DND-41 (cell line): ENCODE results near the gene POLH.

ENCODE experiments used
- ATAC-seq: fragments of 200-7000 bp; cut with Tn5 transposase; 3 replicates; pipeline ENCODE4 v1.9.1; 2021; ENCODE audit warnings: low read depth; ENCODE audit not compliant: insufficient read depth
- DNase-seq: peaks from one replicate; pipeline ENCODE4 v3.0.0-alpha.2; 2020
- H2AFZ ChIP-seq: 2 replicates; pipeline ENCODE4 v1.6.0; 2012; ENCODE audit warnings: low read depth, low read length
- H3K27ac ChIP-seq: 2 replicates; pipeline ENCODE4 v1.5.1; 2012; ENCODE audit warnings: low read length, inconsistent platforms
- H3K27me3 ChIP-seq: fragments of 200-600 bp; sonication (generic); 2 replicates; pipeline ENCODE4 v1.6.0; 2012; ENCODE audit warnings: low read length, mild to moderate bottlenecking, inconsistent platforms; ENCODE audit not compliant: insufficient read depth, poor library complexity
- H3K36me3 ChIP-seq: 2 replicates; pipeline ENCODE4 v1.5.1; 2012; ENCODE audit warnings: low read length, inconsistent platforms; ENCODE audit not compliant: insufficient read depth
- H3K4me1 ChIP-seq: 2 replicates; pipeline ENCODE4 v1.5.1; 2012; ENCODE audit warnings: mild to moderate bottlenecking, low read length; ENCODE audit not compliant: insufficient read depth
- H3K4me2 ChIP-seq: 2 replicates; pipeline ENCODE4 v1.6.0; 2012; ENCODE audit warnings: mild to moderate bottlenecking, moderate library complexity, low read length, inconsistent platforms; ENCODE audit not compliant: insufficient read depth
- H3K4me3 ChIP-seq, 2 experiments: fragments of 200-600 bp in 1 of 2; shearing (Covaris generic) in 1 of 2; 2 replicates each; pipeline ENCODE4 v1.5.1; 2012 to 2016; ENCODE audit warnings: inconsistent platforms in 2 of 2, low read length in 2 of 2, mild to moderate bottlenecking in 2 of 2, low read depth in 1 of 2, moderate library complexity in 1 of 2
- H3K79me2 ChIP-seq: 2 replicates; pipeline ENCODE4 v1.6.0; 2012; ENCODE audit warnings: low read length, inconsistent platforms; ENCODE audit not compliant: insufficient read depth
- H3K9ac ChIP-seq: 2 replicates; pipeline ENCODE4 v1.6.0; 2012; ENCODE audit warnings: low read depth, mild to moderate bottlenecking, inconsistent platforms, low read length, moderate library complexity
- H3K9me3 ChIP-seq: 2 replicates; pipeline ENCODE4 v1.5.1; 2012; ENCODE audit warnings: low read length, moderate library complexity, mild to moderate bottlenecking, inconsistent platforms; ENCODE audit not compliant: insufficient read depth, severe bottlenecking
- H4K20me1 ChIP-seq: 2 replicates; pipeline ENCODE4 v1.6.0; 2012; ENCODE audit warnings: low read length; ENCODE audit not compliant: insufficient read depth
- EZH2 ChIP-seq: IDR thresholded peaks from 3 replicates; pipeline ENCODE4 v1.6.1; 2012; ENCODE audit warnings: borderline replicate concordance, low read depth, mild to moderate bottlenecking, moderate library complexity, low read length, inconsistent platforms; ENCODE audit not compliant: severe bottlenecking
- TF ChIP-seq, protein P1 (sequence below): IDR thresholded peaks from 2 replicates; pipeline ENCODE4 v1.5.1; 2012; ENCODE audit warnings: borderline replicate concordance, low read length, moderate library complexity, mild to moderate bottlenecking; ENCODE audit not compliant: poor library complexity, severe bottlenecking; ENCODE audit errors: extremely low read depth

Gene POLH

DNA sequence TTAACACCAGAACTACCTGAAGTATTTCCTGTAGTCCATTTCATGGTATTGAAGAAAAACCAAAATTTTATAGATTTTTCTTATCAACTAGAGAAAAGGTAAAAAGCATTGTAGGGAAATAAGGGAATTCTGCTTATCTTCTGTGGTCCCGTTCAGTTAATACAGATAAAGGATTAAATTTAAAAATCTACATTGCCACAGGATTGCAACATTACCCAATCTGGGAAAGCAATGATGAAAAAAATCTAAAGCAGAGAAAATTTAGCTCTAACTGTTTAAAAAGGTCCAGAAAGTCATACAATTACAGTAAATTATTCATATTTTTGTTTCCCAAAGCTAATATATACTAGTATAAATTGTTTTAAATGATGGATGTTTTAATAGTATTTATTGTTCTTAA is 18.0 kb downstream of the POLH start:
- TF ChIP-seq, protein P1, sequence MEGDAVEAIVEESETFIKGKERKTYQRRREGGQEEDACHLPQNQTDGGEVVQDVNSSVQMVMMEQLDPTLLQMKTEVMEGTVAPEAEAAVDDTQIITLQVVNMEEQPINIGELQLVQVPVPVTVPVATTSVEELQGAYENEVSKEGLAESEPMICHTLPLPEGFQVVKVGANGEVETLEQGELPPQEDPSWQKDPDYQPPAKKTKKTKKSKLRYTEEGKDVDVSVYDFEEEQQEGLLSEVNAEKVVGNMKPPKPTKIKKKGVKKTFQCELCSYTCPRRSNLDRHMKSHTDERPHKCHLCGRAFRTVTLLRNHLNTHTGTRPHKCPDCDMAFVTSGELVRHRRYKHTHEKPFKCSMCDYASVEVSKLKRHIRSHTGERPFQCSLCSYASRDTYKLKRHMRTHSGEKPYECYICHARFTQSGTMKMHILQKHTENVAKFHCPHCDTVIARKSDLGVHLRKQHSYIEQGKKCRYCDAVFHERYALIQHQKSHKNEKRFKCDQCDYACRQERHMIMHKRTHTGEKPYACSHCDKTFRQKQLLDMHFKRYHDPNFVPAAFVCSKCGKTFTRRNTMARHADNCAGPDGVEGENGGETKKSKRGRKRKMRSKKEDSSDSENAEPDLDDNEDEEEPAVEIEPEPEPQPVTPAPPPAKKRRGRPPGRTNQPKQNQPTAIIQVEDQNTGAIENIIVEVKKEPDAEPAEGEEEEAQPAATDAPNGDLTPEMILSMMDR = no peak
- no peak for TF ChIP-seq EZH2
- Histone ChIP-seq H3K27ac (no peak overlapping the region), H2AFZ (no peak overlapping the region), H3K79me2 (peaks cover 17% of the 10 kb centered on the region; the same call in 1 of the 2 replicates), H3K36me3 (peaks cover 64% of the 10 kb centered on the region), H4K20me1 (no peaks in the 10 kb centered on the region), H3K9me3 (no peaks in the 10 kb centered on the region), H3K27me3 (no peaks in the 10 kb centered on the region), H3K4me1 (no peaks in the 10 kb centered on the region), H3K4me2 (no peak overlapping the region), H3K4me3 (no peak overlapping the region), H3K9ac (no peak overlapping the region)
- DNase-seq (no peak), ATAC-seq (no peak)

DNA sequence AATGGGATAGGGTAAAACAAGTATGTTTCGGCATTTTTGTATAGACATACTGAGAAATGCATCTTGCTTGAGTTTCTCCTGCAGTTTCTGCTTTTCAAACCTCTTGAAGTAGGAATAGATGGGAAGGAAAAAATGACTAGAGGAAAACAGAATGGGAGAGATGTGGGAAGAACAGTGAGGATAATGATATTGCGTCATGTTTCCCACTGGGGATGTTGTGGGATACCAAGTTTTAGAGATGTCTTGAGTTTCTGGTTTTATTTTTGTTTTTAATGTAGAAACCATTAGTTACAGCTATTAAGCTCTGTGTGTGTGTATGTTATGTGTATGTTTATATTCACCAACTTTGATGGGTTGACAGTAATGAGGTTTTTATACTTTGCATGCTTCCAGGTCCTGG is 24.6 kb downstream of the POLH start:
- H3K9me3 ChIP-seq = no peaks in the 10 kb centered on the region
- H3K9ac ChIP-seq = no peak overlapping the region
- no peak overlapping the region for H3K27ac ChIP-seq
- no peak overlapping the region for H2AFZ ChIP-seq
- H3K4me1 ChIP-seq = no peaks in the 10 kb centered on the region
- TF ChIP-seq EZH2 = no peak
- TF ChIP-seq, protein P1 = no peak
- H3K36me3 ChIP-seq = peaks cover 77% of the 10 kb centered on the region
- no peak for ATAC-seq
- H3K4me3 ChIP-seq = no peak overlapping the region
- H3K4me2 ChIP-seq = no peak overlapping the region
- no peaks in the 10 kb centered on the region for H4K20me1 ChIP-seq
- peaks cover 2% of the 10 kb centered on the region; the same call in 1 of the 2 replicates for H3K79me2 ChIP-seq
- DNase-seq = no peak
- no peaks in the 10 kb centered on the region for H3K27me3 ChIP-seq

DNA sequence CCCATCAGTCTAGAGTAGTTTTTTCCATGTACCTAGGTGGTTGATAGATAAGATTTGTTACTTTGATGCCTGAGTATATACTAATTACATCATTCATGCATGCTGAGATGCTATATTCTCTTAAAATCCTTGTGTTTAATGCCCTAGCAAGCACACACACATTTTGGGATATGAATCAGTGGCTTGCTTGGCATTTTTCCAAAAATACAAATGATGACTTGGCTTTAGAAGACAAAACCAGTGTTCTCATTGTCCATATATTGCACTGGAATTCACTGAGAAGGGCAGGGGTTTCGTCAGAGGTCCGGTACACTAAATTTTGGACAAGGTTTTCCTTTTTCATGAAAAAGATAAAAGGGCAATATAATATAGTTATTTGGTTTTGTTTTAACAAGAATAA is 28.2 kb downstream of the POLH start:
- Histone ChIP-seq H3K4me3 (no peak overlapping the region), H3K4me1 (no peaks in the 10 kb centered on the region), H3K36me3 (peaks cover 86% of the 10 kb centered on the region), H3K4me2 (no peak overlapping the region), H2AFZ (no peak overlapping the region), H3K79me2 (no peaks in the 10 kb centered on the region), H3K9ac (no peak overlapping the region), H4K20me1 (no peaks in the 10 kb centered on the region), H3K27me3 (no peaks in the 10 kb centered on the region), H3K27ac (no peak overlapping the region), H3K9me3 (no peaks in the 10 kb centered on the region)
- no peak for TF ChIP-seq EZH2
- TF ChIP-seq, protein P1 = no peak
- ATAC-seq = no peak
- no peak for DNase-seq

GRCh38 chr6:43606019-43606418 is 30.0 kb downstream of the POLH start:
- no peaks in the 10 kb centered on the region for H4K20me1 ChIP-seq
- no peaks in the 10 kb centered on the region for H3K9me3 ChIP-seq
- DNase-seq (no peak), ATAC-seq (no peak)
- H3K79me2 ChIP-seq = no peaks in the 10 kb centered on the region
- no peak overlapping the region for H2AFZ ChIP-seq
- TF ChIP-seq, protein P1 = no peak
- TF ChIP-seq EZH2 = no peak
- H3K4me1 ChIP-seq = no peaks in the 10 kb centered on the region
- H3K27ac ChIP-seq = no peak overlapping the region
- no peak overlapping the region for H3K4me2 ChIP-seq
- H3K4me3 ChIP-seq = no peak overlapping the region
- peaks cover 87% of the 10 kb centered on the region for H3K36me3 ChIP-seq
- H3K9ac ChIP-seq = no peak overlapping the region
- H3K27me3 ChIP-seq = no peaks in the 10 kb centered on the region
